ENCODE measurements around the gene U2AF2. TPM values are rescaled to one million over a fixed set of nuclear protein-coding genes. Genes with fewer than 3 reads are reported as not detected.

The U2AF2 gene
- total RNA-seq, 2 experiments from 2014 or later, result 239 to 281 TPM

- Mint-ChIP-seq H3K27ac (peak within 1 kb of the TSS; percentile 95), H3K4me3 (peak within 1 kb of the TSS; percentile 93), H3K27me3 (no peaks in the 10 kb centered on the region), H3K9me3 (peaks cover 3% of the 10 kb centered on the region), H3K36me3 (ENCODE audit: low read depth) (peaks cover 41% of the 10 kb centered on the region), H3K4me1 (peaks cover 67% of the 10 kb centered on the region)
- ChIA-PET CTCF (interaction anchor here (0.9 to 2.1 kb wide), 10 partner anchors 8 to 137 kb away, joined by 3 to 8 read pairs (median 6); partner anchors contain the start of genes U2AF2 and ZNF865), POLR2A (no interaction called here)
- peak; percentile 50 for DNase-seq
Measured at GRCh38 chr19:55640577-55641425, 14.0 kb upstream of the U2AF2 start, which contains the start of gene ZNF580. ZNF580 (plus strand) TSS chr19:55641002; CDS start chr19:55642509, 1,507 bp downstream.

GRCh38 chr19:55641426-55642152 is 13.2 kb upstream of the U2AF2 start:
- H3K4me3 Mint-ChIP-seq, result peak overlapping the region; percentile 93
- H3K9me3 Mint-ChIP-seq, result peaks cover 3% of the 10 kb centered on the region
- peaks cover 33% of the 10 kb centered on the region for H3K36me3 Mint-ChIP-seq (ENCODE audit: low read depth)
- no peaks in the 10 kb centered on the region for H3K27me3 Mint-ChIP-seq
- CTCF ChIA-PET, result interaction anchor here (1.0 to 2.1 kb wide), 6 partner anchors 9 to 16 kb away, joined by 3 to 17 read pairs (median 9); partner anchors contain the start of genes U2AF2 and ZNF784
- POLR2A ChIA-PET, result no interaction called here
- H3K27ac Mint-ChIP-seq, result peak overlapping the region; percentile 95
- peak; percentile 27 for DNase-seq
- H3K4me1 Mint-ChIP-seq, result peaks cover 59% of the 10 kb centered on the region

- H3K4me1 Mint-ChIP-seq, result peaks cover 59% of the 10 kb centered on the region
- peak overlapping the region; percentile 98 for H3K27ac Mint-ChIP-seq
- H3K27me3 Mint-ChIP-seq, result no peaks in the 10 kb centered on the region
- POLR2A ChIA-PET, result no interaction called here
- H3K4me3 Mint-ChIP-seq, result peak overlapping the region; percentile 93
- CTCF ChIA-PET, result interaction anchor here (0.8 to 2.1 kb wide), 7 partner anchors 8 to 138 kb away, joined by 3 to 17 read pairs (median 8); partner anchors contain the start of genes U2AF2 and ZNF784
- peaks cover 3% of the 10 kb centered on the region for H3K9me3 Mint-ChIP-seq
- H3K36me3 Mint-ChIP-seq (ENCODE audit: low read depth), result peaks cover 37% of the 10 kb centered on the region
- DNase-seq, result no peak
Measured at GRCh38 chr19:55642153-55643002, 12.5 kb upstream of the U2AF2 start.

- POLR2A ChIA-PET, result no interaction called here
- H3K36me3 Mint-ChIP-seq (ENCODE audit: low read depth), result peaks cover 32% of the 10 kb centered on the region
Measured at GRCh38 chr19:55643003-55643886, 11.6 kb upstream of the U2AF2 start, which contains the start of gene ZNF581. ZNF581 (plus strand) TSS chr19:55643649; CDS start chr19:55644572, 923 bp downstream.

GRCh38 chr19:55643887-55644176 is 11.0 kb upstream of the U2AF2 start:
- no peak for DNase-seq
- POLR2A ChIA-PET, result no interaction called here
- Mint-ChIP-seq H3K27ac (peak overlapping the region; percentile 98), H3K36me3 (ENCODE audit: low read depth) (peaks cover 28% of the 10 kb centered on the region), H3K4me1 (peaks cover 56% of the 10 kb centered on the region), H3K4me3 (peak overlapping the region; percentile 93), H3K27me3 (no peaks in the 10 kb centered on the region), H3K9me3 (peaks cover 3% of the 10 kb centered on the region)
- CTCF ChIA-PET, result interaction anchor here (2.1 kb wide), 1 partner anchor 11 kb away, joined by 17 read pairs; the partner anchor contains the start of gene U2AF2

More at GRCh38 chr19:55643003-55643886, 11.6 kb upstream of the U2AF2 start, which contains the start of gene ZNF581:
- DNase-seq, result peak; percentile 78
- H3K4me1 Mint-ChIP-seq, result peaks cover 55% of the 10 kb centered on the region
- H3K9me3 Mint-ChIP-seq, result peaks cover 3% of the 10 kb centered on the region
- peak within 1 kb of the TSS; percentile 93 for H3K4me3 Mint-ChIP-seq
- H3K27ac Mint-ChIP-seq, result peak within 1 kb of the TSS; percentile 98
- CTCF ChIA-PET, result interaction anchor here (0.8 to 2.1 kb wide), 6 partner anchors 8 to 139 kb away, joined by 3 to 17 read pairs (median 9); partner anchors contain the start of genes U2AF2 and ZNF784
- no peaks in the 10 kb centered on the region for H3K27me3 Mint-ChIP-seq

DNA sequence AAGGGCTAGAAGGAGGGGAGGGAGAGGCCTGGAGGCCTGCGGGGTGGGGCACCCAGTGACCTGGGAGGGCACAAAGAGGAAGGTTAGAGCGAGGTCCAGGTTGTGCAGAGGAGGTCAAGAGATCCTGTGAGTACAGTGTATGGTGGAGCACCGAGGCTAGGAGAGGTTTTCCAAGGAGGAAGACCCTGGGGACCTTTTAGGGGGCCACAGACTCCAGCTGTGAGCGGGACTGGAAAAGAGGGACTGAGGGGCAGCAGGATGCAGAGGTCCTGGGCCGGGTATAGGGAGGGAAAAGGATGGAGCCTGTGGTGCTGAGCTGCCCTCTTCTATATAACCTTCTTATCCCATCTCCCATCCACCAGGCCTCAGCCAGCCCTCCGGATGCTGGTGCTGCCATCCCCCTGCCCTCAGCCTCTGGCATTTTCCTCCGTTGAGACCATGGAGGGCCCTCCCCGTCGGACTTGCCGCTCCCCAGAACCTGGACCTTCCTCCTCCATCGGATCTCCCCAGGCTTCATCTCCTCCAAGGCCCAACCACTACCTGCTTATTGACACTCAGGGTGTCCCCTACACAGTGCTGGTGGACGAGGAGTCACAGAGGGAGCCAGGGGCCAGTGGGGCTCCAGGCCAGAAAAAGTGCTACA is 10.5 kb upstream of the U2AF2 start:
- Mint-ChIP-seq H3K9me3 (no peaks in the 10 kb centered on the region), H3K27me3 (no peaks in the 10 kb centered on the region), H3K4me3 (peak overlapping the region; percentile 93), H3K36me3 (ENCODE audit: low read depth) (peaks cover 25% of the 10 kb centered on the region), H3K4me1 (peaks cover 52% of the 10 kb centered on the region), H3K27ac (peak overlapping the region; percentile 98)
- no peak for DNase-seq
- POLR2A ChIA-PET, result no interaction called here
- CTCF ChIA-PET, result interaction anchor here (1.1 to 2.2 kb wide), 2 partner anchors 9 to 10 kb away, joined by 3 to 11 read pairs; partner anchors contain the start of gene U2AF2

- ChIA-PET POLR2A (no interaction called here), CTCF (interaction anchor here (1.1 to 2.2 kb wide), 2 partner anchors 8 to 9 kb away, joined by 3 to 11 read pairs; partner anchors contain the start of gene U2AF2)
- no peak for DNase-seq
- peak overlapping the region; percentile 93 for H3K4me3 Mint-ChIP-seq
- peak overlapping the region; percentile 57 for H3K27ac Mint-ChIP-seq
- H3K27me3 Mint-ChIP-seq, result no peaks in the 10 kb centered on the region
- peaks cover 53% of the 10 kb centered on the region for H3K4me1 Mint-ChIP-seq
- H3K36me3 Mint-ChIP-seq (ENCODE audit: low read depth), result peaks cover 25% of the 10 kb centered on the region
- no peaks in the 10 kb centered on the region for H3K9me3 Mint-ChIP-seq
Measured at GRCh38 chr19:55644842-55645511, 9.9 kb upstream of the U2AF2 start.

GRCh38 chr19:55645512-55645881 is 9.3 kb upstream of the U2AF2 start:
- no peak for DNase-seq
- H3K27ac Mint-ChIP-seq, result peak overlapping the region; percentile 57
- H3K27me3 Mint-ChIP-seq, result no peaks in the 10 kb centered on the region
- no peaks in the 10 kb centered on the region for H3K9me3 Mint-ChIP-seq
- peaks cover 53% of the 10 kb centered on the region for H3K4me1 Mint-ChIP-seq
- peaks cover 27% of the 10 kb centered on the region for H3K36me3 Mint-ChIP-seq (ENCODE audit: low read depth)
- ChIA-PET CTCF (interaction anchor here (2.2 kb wide), 1 partner anchor 9 kb away, joined by 11 read pairs; the partner anchor contains the start of gene U2AF2), POLR2A (no interaction called here)
- peak overlapping the region; percentile 47 for H3K4me3 Mint-ChIP-seq

DNA sequence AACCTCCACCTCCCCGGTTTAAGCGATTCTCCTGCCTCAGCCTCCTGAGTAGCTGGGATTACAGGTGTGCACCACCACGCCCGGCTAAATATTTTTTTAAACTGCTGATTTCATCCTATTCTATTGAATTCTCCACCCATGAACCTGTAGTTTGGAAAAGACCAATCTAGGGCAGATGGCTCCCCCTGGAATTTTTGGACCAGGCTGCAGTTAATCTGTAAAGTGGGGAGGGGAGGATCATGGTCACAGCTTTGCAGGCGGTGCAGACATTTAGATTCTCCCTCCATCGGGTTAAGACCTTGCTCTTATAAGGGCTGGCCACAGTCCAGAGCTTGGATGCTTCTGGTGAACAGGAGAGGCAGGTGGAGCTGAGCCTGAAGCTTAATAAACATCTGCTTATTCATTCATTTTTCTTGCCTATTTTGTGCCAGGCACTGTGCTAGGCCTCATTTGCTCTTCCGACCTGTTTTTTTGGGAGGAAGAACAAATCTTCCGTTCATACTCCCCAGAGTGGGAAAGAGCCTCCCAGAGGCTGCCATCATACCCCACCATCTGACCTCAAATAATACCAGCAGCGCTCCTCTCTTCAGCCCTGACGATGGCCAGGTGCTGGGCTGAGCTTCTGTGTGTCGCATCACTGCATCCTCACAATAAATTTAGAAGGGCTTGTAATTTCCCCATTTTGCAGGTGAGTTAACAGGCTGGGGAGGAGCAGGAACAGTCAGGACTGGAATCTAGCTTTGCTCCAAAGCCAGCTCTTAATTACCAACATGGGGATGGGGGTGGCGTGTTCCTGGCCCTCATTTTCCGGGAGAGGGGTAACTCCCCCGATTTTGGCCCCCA is 7.7 kb upstream of the U2AF2 start:
- CTCF ChIA-PET, result interaction anchor here (0.6 to 1.7 kb wide), 8 partner anchors 9 to 785 kb away, joined by 3 to 12 read pairs (median 4); no protein-coding TSS in a partner anchor
- peak overlapping the region; percentile 54 for H3K27ac Mint-ChIP-seq
- H3K4me1 Mint-ChIP-seq, result peaks cover 53% of the 10 kb centered on the region

More for the DNA sequence above, 7.7 kb upstream of the U2AF2 start:
- DNase-seq, result no peak
- no peaks in the 10 kb centered on the region for H3K27me3 Mint-ChIP-seq
- peaks cover 23% of the 10 kb centered on the region for H3K36me3 Mint-ChIP-seq (ENCODE audit: low read depth)
- no peaks in the 10 kb centered on the region for H3K9me3 Mint-ChIP-seq
- H3K4me3 Mint-ChIP-seq, result peak overlapping the region; percentile 75
- POLR2A ChIA-PET, result interaction anchor here (0.6 kb wide), 1 partner anchor 489 kb away, joined by 3 read pairs; no protein-coding TSS in a partner anchor

Data from activated CD4-positive, alpha-beta T cell treated with anti-CD3 and anti-CD28 coated beads, Interleukin-2, amount 10 ng/mL, durations not matched to agents 7 days and 5 days (primary cell).